ENCODE data around the gene TSPAN4.

Gene TSPAN4, protein sequence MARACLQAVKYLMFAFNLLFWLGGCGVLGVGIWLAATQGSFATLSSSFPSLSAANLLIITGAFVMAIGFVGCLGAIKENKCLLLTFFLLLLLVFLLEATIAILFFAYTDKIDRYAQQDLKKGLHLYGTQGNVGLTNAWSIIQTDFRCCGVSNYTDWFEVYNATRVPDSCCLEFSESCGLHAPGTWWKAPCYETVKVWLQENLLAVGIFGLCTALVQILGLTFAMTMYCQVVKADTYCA

DNA sequence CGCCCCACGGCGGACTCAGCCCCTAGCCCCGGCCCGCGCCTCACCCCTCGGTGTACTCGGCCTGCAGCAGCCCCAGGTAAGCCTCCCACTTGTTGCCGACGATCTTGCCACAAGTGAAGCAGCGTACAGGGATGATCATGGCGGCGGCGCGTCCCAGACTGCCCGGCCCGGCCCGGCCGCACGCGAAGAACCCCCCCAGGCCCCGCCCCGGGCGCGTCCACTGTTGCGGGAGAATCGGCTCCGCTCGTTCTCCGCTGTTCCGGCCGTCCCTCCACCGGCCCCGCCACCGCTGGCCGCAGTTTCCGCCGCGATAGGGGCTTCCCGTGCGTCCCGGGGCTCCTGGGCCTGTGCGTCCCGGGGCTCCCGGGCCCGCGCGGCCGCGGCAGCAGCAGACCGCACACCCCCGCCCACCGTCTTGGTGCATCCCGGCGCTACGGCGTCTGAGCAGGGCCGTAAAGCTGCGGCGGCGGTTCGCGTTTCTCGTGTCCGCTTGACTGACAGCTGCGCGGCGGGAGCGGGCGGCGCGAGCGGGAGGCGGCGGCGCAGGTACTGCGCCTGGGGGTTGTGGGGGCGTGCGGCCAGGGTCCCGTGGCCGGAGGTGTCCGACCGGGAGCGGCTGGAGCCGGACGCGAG lies at the start of gene TSPAN4, which contains the start of gene POLR2L:
Gene TSPAN4 (plus strand): TSS at position 483 of the 633 bp plus-strand sequence. CDS start 7,453 bp downstream, outside the sequence.
Gene POLR2L (minus strand): TSS at position 160 of the 633 bp plus-strand sequence. CDS start 21 bp downstream, at position 139.
- peak; percentile 86 for DNase-seq

DNA sequence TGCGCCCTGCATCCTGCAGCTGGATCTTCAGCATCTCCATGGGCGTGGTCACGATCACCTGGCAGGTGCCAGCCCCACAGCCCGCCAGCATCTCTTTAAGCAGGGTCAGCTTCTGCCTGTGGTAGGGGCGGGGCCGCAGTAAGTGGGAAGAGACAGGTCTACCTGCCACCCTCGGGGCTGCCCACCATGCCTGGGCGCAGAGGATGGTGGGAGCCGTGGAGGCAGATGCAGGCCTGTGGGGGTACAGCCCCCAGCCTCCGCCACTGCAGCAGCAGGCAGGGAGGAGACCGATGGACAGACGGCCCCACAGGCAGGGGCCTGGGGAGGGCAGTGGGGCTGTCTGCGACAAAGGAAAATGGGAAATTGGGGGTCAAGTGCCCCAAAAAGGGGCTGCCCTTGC lies 49.8 kb upstream of the TSPAN4 start:
- no peak for DNase-seq

DNA sequence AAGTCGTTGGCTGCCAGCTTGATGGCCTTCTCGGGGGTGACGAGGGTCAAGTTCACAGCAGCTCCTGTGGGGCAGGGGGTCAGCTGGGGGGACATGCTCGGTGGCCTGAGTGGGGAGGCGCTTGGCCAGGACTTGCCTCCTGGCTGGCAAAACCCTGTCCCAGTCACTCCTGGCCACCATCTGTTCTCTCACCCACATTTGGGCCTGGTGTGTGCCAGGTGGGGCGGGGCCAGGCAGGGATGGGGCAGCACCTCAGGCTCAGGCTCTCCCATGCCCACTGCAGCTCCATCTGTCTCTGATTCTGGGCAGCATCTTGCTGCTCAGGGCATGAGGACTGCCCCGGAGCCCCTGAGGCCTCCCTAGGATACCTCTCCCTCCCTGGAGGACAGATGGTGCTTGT lies 49.1 kb upstream of the TSPAN4 start:
- DNase-seq: no peak

DNA sequence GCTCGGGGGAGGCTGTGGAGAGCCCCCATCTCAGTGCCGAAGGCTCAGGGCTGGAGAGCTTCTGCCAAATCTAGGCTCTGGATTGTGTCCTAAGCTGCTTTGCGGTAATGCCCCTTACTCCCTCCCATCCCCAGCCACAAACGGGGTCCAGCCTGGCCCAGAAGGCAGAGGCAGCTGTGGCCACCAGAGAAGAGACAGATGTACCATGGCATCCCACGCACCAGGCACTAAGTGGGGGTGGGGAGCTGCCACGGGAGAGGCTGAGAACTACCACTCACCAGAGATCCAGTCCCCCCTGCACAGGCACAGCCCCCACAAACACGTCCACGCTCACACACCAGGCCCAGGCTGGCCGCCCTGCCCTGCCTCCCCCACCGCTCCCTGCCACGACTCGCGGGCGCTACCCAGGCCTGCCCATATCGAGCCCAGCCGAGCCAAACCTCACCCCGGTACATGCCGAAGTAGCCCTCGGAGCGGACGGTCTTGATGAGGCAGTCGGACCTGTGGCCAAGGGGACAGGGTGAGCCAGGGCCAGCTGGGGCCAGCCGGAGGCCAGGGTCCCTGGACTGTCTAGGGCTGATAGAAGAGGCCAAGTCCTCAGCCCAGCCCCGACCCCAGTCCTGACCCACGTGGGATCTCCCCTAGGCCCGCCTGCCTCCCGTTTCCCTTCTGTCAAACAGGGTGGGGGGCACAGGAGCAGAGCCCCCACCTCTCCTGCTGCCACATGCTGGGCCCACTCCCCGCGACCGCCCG lies 48.5 kb upstream of the TSPAN4 start:
- DNase-seq: no peak

DNA sequence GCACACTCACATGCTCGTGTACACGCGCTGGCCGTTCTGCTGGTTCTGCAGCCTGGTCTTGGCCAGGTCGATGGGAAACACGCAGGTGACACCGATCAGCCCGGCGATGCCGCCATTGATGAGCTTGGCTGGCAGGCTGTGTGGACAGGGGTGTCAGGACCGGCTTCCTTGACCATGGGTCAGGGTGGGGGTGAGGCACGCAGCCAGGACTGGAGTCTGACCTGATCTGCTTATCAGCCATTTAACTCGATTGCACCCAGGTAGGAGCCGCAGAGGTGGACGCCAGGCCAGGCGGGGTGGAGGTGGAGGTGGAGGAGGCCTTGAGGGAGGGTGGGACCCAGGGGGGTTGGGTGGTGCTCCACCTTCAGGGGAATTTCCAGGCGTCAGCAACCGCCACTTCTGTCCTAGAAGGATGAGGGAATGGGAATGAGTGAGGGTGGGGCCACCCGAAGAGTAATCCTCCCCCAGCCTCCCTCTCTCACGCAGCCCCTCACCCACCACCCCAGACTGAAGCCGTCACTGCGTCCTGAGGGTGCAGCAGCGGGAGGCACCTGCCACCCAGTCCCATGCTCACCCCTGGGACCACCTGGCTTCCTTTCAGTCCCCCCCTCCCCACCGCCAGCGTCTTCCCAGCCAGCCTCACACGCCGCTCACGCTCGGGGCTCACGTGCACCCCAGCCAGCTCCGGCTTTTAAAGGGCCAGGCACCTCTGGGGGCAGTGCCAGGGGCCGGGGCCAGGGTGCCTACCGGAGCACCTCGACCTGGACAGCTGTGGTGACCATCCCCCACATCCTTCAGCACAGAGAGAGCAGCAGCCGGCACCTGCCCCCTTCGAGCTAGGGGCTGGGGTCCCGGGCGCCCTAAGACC lies 47.7 kb upstream of the TSPAN4 start:
- no peak for DNase-seq

DNA sequence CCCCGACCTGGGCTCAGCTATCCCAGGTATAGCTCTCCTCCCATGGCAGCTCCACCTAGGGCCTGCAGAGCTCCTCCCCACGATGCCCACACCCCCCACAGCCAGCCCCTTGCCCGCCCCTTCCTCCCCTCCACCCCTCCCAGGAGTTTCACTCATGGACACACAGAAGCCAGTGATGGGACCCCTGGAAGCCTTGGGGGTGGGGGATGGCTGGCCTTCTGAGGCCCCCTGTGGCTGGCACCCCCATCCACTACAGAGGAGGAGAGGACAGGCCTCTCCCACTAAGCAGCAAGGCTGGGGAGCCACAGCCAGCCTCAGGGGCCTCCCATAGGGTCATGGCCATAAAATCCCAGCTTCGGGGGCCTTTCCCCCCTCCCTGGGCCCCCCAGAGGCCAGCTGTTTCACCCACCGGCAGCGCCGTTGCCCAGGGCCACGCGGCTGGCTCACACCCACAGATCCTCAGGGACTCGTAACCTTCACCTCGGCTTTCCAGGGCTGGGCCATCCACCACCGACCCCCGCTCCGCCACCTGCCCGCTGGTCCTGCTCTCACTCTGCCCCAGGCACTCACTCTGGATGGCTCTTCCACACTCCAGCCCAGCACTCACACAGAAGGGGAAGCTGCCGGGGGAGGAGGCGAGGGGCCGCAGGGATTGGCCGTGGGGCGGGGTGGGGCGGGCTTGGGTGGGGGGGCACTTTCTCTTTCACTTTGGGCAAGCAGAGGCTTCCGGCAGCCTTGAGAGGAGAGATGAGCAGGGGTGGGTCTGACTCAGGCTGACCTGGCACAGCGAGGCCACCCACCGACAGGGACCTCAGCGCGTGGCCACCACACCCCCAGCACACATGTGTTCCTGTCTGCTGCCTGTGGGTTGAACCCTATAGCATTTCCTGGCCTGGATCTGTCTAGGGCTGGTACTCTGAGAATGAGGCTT lies 46.8 kb upstream of the TSPAN4 start:
- DNase-seq: peak; percentile 82

DNA sequence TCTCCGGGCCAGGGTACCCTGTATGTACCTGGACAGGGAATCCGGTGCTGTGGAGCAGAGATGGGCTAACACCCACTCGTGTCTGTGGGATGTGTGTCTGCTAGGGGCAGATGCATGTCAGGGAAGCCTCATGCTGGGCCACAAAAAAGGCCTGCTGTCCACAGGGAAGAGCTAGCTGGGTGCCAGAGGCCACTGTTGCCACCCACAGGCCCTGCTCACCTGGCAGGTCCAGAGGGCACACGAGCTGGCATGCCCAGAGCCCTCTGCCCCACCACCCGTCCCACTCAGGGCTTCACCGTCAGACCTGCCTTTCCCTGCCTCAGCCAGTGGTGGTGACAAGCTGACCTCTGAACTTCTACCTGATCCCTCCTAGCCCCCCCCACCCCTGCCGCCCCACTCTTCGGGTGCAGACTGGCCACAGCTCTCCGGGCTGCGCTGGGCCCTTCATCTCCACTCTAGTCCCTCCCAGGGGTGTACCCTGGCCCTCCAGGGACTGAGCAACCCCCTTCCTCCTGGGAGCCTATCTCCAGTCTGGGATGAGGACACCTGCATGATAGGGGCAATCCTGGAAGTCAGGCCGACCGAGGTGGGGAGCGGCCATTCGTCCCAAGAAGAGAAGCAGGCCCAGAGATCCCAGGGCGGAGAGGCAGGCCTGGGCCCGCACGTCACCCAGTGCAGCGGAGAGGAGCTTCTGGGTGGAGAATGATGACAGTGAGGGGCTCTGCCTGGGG lies 45.9 kb upstream of the TSPAN4 start:
- DNase-seq: no peak

DNA sequence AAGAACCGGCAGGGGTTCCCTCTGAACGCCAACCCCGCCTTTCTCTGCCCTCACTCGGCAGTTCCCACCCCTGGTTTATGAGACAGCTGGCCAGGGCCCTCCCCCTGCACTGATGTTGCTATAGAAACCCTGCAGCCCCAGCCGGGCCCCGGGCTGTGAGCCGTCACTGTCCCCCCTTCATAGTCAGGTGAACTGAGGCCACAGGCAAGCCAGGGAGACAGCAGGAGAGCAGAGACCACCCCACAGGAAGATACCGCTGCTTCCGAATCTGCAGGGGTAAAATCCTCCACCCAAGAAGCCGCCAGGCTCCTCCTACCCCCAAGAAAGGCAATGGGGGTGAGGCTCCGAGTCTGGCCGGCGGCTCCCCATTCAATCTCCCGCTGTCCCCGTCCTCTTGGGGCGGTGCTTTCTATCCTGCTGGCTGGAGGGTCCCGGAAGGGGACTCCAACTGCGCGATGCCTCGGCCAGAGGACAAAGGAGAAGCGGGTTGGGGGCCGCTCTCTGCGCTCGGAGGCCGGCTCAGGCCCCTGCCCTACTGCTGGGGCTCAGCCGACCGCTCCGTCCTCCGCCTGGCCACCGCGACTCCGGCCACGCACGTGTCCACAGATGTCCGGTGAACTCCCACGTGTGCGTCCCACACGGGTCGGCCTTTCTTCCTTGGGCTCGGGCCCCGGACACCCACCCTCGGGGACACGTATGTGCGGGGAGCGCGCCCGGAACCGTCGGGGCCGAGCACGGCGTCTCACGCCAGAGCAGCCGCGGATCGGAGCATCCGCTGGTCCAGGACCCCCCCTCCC lies 45.2 kb upstream of the TSPAN4 start:
- peak; percentile 82 for DNase-seq

DNA sequence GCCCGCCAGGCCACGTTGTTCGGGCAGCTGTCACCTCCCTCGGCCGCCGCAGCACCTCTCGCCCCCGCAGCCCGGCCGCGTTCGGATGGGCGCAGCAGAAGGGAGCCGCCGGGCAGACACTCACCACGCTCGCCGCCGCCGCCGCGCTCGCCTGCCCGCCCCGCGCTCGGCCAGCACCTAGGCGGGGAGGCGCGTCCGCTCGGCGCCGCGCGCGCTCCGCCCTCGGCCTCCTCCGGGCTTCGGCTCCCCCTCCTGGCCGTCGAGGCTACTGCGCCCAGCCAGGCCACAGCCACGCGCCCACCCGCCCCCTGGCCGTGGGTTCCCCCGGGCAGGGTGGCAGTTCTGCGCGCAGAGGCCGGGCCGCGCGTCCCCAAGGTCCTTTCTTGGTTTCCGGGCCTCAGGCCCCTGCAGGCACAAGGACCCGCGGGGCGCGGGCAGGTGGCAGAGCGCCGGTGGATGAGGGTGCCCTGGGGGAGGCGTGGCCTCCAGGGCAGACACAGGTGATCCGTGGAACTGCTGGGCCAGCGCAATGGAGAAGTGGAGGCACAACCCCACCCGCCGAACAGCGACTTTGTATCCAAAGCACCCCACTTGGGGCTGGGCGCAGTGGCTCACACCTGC lies 44.4 kb upstream of the TSPAN4 start, which contains the start of gene SLC25A22:
Gene SLC25A22 (minus strand): TSS at position 189 of the 621 bp plus-strand sequence. CDS start 3,275 bp downstream, outside the sequence.
- DNase-seq: peak; percentile 69

DNA sequence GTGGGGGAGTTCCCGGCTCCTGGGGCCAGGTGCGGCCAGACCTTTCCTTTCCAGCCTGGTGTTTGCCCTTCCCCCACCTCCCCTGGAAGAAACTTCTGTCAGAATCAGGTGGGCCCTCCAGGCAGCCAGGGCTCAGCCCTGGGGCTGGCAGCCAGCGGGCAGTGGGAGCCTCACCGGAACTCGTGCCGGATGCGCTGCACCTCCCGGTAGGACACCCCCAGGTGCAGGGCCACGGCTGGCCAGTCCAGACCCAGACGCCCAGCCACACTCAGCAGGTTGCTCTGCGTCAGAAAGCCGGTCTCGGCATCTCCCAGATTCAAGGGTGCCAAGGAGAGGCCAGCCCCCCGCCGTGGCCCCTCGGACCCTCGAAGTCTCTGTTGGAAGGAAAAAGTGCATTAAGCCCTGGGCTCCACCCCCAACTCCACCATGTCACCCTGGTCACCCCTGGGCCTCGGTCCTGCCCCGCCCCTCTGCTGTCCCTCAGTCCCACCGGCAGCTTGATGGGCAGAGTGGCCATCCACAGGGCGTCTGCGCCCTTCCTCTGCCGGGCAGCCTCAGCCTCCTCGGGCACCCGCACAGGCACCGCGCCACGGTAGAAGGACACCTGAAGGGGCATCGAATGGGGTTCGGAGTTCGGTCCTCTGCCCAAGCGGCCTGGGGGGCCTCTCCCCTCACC lies 42.9 kb upstream of the TSPAN4 start:
- no peak for DNase-seq

DNA sequence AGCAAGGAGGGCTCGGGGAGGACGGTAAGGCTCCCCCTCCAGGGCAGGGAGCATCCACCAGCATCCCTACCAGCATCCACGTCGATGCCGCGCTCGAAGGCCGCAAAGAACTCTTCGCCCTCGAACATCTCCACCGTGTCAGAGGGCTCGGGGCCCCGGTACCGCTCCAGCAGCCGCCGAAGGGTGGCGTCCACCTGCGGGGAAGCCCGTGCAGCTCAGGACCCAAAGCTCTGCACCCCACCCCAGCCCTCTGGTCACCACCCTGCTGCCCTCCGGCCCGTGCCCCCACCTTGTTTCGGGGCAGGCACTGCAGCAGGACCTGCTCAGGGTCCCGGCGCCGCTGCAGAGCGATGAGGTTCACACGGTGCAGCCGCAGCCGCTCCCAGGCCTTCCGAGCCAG lies 42.2 kb upstream of the TSPAN4 start:
- no peak for DNase-seq

DNA sequence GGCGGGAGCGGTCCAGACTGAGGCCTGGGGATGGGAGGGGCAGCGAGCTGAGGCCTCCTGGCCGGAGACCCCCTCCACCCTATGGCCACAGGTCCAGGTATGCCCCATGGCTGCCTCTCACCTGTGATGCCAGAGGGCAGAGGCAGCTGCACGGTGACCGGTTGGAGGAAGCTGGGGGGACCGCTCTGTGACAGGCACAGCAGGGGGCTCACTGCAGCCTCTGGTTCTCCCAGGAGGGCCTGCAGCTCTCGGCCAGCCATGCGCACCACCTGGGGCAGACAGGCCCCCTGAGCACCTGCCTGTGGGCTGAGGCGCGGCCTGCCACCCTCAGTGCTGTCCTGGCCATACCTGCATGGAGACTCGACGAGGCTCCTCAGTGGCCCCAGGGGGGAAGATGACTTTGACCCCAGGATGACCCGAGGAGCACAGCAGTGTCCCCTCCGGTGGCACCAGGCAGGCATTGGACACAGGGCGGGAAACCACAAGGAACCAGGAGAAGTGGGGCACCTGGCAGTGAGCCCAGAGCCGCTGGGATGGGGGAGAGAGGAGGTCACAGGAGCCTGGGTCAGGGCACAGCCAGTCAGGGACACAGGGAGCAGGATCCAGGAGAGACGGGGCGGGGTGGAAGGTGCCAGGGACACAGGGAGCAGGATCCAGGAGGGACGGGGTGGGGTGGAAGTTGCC lies 41.4 kb upstream of the TSPAN4 start:
- DNase-seq: no peak

DNA sequence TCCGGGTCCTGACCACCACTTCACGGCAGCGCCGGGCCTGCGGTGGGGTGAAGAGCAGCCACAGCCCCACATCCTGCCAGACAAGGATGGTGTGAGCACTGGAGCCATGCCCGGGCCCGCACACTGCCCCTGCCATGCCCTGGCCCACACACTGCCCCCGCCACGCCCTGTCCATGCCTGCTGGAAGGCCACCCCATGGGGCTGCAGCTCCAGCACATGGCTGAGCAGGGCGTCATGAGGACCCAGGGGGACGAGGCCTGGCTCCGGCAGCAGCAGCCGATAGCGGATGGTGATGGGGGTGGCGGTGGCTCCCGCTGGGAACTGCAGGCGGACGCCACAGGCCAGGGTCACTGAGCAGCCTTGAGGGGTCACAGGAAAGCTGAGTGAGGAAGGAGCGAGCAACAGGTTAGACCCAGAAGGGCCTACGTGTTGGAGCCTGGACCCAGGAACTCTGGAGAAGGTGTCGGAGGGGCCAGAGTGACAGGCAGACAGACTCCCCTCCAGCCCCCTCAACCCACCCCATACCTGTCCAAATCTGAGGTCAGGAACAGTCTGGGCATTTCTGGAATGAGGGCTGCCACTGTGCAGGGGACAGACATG lies 40.5 kb upstream of the TSPAN4 start:
- no peak for DNase-seq

DNA sequence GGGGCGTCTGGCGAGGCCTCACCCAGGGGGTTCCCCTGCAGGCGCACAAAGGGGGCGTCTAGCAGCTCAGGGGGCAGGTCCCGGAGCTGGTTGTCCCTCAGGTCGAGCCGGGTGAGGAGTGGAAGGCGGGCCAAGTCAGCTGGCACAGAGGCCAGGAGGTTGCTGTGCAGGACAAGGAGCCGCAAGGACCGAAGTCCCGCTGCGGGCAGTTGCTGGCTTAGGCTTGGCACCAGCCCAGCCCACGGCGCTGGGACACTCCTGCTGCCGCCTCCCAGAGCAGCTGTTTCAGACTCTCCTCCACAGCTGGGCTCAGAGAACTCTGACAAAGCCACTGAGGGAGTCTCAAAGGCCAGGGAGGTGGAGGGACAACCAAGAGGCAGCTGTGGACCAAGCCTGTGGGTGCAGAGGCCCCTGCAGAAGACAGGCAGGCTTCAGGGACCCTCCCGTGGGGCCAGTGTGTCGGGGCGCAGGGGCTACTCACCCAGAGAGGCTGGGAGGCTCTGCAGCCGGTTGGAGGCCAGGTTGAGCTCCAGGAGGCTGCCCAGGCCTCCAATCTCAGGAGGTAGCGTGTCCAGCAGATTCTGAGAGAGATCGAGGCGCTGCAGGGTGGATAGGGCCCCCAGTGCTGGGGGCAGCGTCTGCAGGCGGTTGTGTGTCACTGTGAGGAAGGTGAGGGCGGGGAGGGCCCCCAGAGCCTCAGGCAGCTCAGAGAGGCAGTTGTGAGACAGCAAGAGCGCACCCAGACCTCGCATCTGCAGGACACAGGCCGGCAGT lies 39.8 kb upstream of the TSPAN4 start:
- DNase-seq: no peak

DNA sequence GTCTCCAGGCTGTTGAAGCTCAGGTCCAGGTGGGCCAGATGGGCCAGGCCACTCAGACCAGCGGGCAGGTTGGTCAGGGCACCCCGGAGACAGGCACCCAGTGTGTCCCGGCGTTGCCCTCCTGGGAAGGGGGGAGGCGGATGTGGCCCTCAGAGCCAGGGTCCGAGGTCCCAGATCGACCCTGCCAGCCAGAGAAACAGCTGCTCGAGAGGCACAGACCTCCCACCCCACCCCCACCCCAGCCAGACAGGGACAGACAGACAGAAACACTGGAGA lies 39.2 kb upstream of the TSPAN4 start:
- no peak for DNase-seq

DNA sequence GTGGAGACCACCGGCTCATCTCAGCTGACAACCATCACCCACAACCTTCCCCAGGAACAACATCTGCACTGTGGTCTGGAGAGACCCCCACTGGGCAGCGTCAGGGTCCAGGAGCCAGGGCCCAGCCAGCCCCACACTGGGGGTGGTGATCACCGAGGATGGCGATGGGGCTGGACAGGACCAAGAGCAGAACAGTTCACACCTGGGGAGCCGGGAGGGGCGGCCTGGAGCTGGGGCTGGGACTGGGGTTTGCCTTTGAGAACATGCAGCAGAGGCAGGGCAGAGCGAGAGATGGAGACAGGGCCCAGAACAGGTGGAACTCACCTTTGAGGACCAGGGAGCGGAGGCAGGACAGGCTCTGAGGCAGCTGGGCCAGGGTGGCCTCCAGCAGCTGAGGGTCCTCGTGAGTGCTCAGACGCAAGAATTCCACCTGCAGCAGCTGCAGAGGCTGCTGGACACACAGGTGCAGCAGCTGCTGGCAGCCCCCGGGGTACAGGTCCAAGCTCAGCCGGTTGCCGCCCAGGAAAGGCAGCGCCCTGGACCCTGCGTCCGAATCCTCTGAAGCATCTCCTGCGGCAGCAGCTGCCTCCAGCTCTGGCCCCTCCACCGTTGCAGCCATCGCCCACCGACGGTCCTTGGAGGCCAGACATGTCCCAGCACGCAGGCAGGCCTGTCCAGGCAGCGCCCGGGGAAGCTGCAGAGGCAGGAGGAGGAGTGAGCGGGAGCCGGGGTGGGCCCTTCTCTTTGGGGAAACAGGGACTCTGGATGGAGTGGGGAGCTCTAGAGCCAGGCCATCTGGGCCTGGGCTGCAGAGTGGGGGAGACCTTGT lies 38.7 kb upstream of the TSPAN4 start:
- no peak for DNase-seq

DNA sequence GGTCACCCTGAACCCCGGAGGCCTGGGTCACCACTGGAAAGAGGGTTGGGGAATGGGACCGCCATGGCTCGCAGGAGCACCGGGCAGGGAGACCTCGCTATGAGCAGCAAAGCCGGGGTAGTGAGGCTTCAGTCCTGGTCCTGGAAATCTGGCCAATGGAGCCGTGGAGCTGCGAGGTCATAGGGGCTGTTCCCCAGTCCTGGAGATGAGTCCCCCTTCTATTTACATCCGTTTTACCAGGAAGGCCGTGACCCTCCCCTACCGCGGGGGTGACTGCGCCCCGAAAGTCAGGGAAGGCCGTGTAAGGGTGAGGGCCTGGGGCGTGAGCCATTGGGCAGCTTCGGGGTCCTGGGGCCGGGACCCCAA lies 38.1 kb upstream of the TSPAN4 start:
- no peak for DNase-seq
